Loucy (cell line): ENCODE data around the gene TRIM29.

Source experiments
- H2AFZ ChIP-seq: fragments of 200-600 bp; sonication (generic); 2 replicates; pipeline ENCODE4 v1.6.0; 2016; ENCODE audit warnings: antibody characterized with exemption, mild to moderate bottlenecking, low read length, moderate library complexity
- H3F3A ChIP-seq: fragments of 200-600 bp; 2 replicates; pipeline ENCODE4 v1.6.0; 2016; ENCODE audit warnings: antibody characterized with exemption, low read depth, mild to moderate bottlenecking
- H3K27me3 ChIP-seq: fragments of 200-600 bp; sonication (generic); 2 replicates; pipeline ENCODE4 v1.6.1; 2014; ENCODE audit warnings: low read length, mild to moderate bottlenecking; ENCODE audit not compliant: insufficient read depth, poor library complexity, severe bottlenecking
- H3K36me3 ChIP-seq: fragments of 200-600 bp; sonication (generic); 2 replicates; pipeline ENCODE4 v1.6.1; 2016; ENCODE audit warnings: low read length; ENCODE audit not compliant: insufficient read depth
- H3K4me1 ChIP-seq: fragments of 200-600 bp; sonication (generic); 2 replicates; pipeline ENCODE4 v1.5.1; 2014; ENCODE audit warnings: low read length, mild to moderate bottlenecking; ENCODE audit not compliant: insufficient read depth, poor library complexity, severe bottlenecking
- H3K4me2 ChIP-seq: fragments of 200-600 bp; sonication (generic); 2 replicates; pipeline ENCODE4 v1.6.0; 2014; ENCODE audit warnings: antibody characterized with exemption, low read length, low read depth, mild to moderate bottlenecking; ENCODE audit not compliant: poor library complexity, severe bottlenecking
- H3K4me3 ChIP-seq: fragments of 200-600 bp; sonication (generic); 2 replicates; pipeline ENCODE4 v1.5.1; 2014; ENCODE audit warnings: low read length, mild to moderate bottlenecking, mixed read lengths; ENCODE audit not compliant: poor library complexity, severe bottlenecking
- H3K79me2 ChIP-seq: fragments of 200-600 bp; sonication (generic); 2 replicates; pipeline ENCODE4 v1.6.1; 2014; ENCODE audit warnings: low read length; ENCODE audit not compliant: insufficient read depth
- H3K9ac ChIP-seq: fragments of 200-600 bp; sonication (generic); 2 replicates; pipeline ENCODE4 v1.6.0; 2014; ENCODE audit warnings: mild to moderate bottlenecking, low read depth, low read length, moderate library complexity; ENCODE audit not compliant: poor library complexity, severe bottlenecking
- H3K9me2 ChIP-seq: fragments of 200-600 bp; sonication (generic); replicated peaks from 2 replicates; pipeline ENCODE4 v1.6.1; 2016; ENCODE audit warnings: low read depth, low read length, mixed read lengths
- H3K9me3 ChIP-seq: fragments of 200-600 bp; sonication (generic); 2 replicates; pipeline ENCODE4 v1.6.1; 2014; ENCODE audit warnings: mild to moderate bottlenecking, antibody characterized with exemption, low read length, low read depth; ENCODE audit not compliant: insufficient read depth
- H4K20me1 ChIP-seq: fragments of 200-600 bp; sonication (generic); 2 replicates; pipeline ENCODE4 v1.6.0; 2014; ENCODE audit warnings: antibody characterized with exemption, low read length, mild to moderate bottlenecking; ENCODE audit not compliant: insufficient read depth, poor library complexity, severe bottlenecking
- CTCF ChIP-seq: fragments of 200-600 bp; sonication (generic); conservative IDR thresholded peaks from 2 replicates; pipeline ENCODE4 v1.5.1; 2014; ENCODE audit warnings: mild to moderate bottlenecking, antibody characterized with exemption, low read length
- EZH2phosphoT487 ChIP-seq: fragments of 200-600 bp; IDR thresholded peaks from 2 replicates; pipeline ENCODE4 v1.6.1; 2018; ENCODE audit warnings: antibody characterized with exemption, mild to moderate bottlenecking, moderate library complexity, borderline replicate concordance

Gene TRIM29

GRCh38 chr11:120183701-120184141 lies 45.8 kb upstream of the TRIM29 start:
- no peaks in the 10 kb centered on the region for H3K4me1 ChIP-seq
- no peaks in the 10 kb centered on the region for H3K36me3 ChIP-seq
- no peak overlapping the region for H3K9ac ChIP-seq
- no peak overlapping the region for H3K4me3 ChIP-seq
- H3K9me2 ChIP-seq: no peaks in the 10 kb centered on the region
- H3K79me2 ChIP-seq: no peaks in the 10 kb centered on the region
- H3K4me2 ChIP-seq: no peak overlapping the region
- H3K9me3 ChIP-seq: no peaks in the 10 kb centered on the region
- no peaks in the 10 kb centered on the region for H3F3A ChIP-seq
- no peaks in the 10 kb centered on the region for H4K20me1 ChIP-seq
- H3K27me3 ChIP-seq: no peaks in the 10 kb centered on the region
- TF ChIP-seq CTCF: no peak
- TF ChIP-seq EZH2phosphoT487: no peak
- H2AFZ ChIP-seq: no peak overlapping the region

GRCh38 chr11:120182790-120183491 lies 45.0 kb upstream of the TRIM29 start:
- Histone ChIP-seq H3K27me3 (no peaks in the 10 kb centered on the region), H3K4me2 (no peak overlapping the region), H3K4me3 (no peak overlapping the region), H3K36me3 (no peaks in the 10 kb centered on the region), H3K9me2 (no peaks in the 10 kb centered on the region), H4K20me1 (no peaks in the 10 kb centered on the region), H3F3A (no peaks in the 10 kb centered on the region), H3K9me3 (no peaks in the 10 kb centered on the region), H3K9ac (no peak overlapping the region), H3K4me1 (no peaks in the 10 kb centered on the region), H3K79me2 (no peaks in the 10 kb centered on the region), H2AFZ (no peak overlapping the region)
- TF ChIP-seq EZH2phosphoT487 (no peak), CTCF (peak; percentile 48)

- Histone ChIP-seq H3K27me3 (no peaks in the 10 kb centered on the region), H3K4me2 (no peak overlapping the region), H3K9me3 (no peaks in the 10 kb centered on the region), H4K20me1 (no peaks in the 10 kb centered on the region), H3K4me3 (no peak overlapping the region), H3K9me2 (no peaks in the 10 kb centered on the region), H3K4me1 (no peaks in the 10 kb centered on the region), H3K36me3 (no peaks in the 10 kb centered on the region), H2AFZ (no peak overlapping the region; the same call in 1 of the 2 replicates), H3F3A (no peaks in the 10 kb centered on the region), H3K9ac (no peak overlapping the region), H3K79me2 (no peaks in the 10 kb centered on the region)
- no peak for TF ChIP-seq CTCF
- TF ChIP-seq EZH2phosphoT487: no peak
Observed at GRCh38 chr11:120182372-120182771, 44.5 kb upstream of the TRIM29 start.
